ENCODE data around the gene DLL1. TPM values are rescaled to one million over a fixed set of nuclear protein-coding genes. Genes with fewer than 3 reads are reported as not detected.

The DLL1 gene
- total RNA-seq, 1 experiment from 2014 or later: 2.4 TPM

DNA sequence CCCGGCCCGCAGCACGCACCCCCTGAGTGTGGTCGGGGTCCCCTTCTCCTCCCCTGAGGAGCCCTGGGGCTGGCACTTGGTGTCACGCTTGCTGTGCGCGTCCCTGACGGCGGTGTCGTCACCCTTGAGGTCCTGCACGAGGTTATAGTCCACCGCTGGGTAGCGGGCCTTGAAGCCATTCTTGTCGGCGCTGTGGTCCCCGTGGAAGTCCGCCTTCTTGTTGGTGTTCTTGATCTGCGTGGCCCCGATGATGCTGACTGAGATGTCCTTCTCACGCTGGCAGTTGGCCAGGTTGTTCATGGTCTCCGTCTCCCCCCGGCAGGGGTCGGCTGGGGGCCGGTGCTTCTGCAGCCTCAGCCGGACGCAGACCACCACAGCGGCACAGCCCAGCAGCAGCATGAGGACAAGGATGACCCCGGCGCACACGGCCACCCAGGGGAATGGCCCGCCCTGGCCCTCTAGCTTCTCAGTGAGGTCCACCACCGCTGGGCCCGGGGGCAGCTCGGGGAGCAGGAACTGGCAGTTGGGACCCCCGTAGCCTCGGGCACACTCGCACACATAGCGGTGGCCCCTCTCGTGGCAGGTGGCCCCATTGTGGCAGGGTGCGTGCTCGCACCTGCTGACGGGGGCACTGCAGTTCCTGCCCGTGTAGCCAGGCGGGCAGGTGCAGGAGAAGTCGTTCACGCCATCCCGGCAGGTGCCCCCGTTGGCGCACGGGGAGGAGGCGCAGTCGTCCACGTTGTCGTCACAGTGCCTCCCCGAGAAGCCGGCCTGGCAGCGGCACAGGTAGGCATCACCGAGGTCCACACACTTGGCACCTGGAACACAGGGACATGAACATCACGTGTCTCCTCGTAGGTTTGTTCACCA lies 7.4 kb downstream of the DLL1 start:
- no peak for DNase-seq (ENCODE audit: low read depth)

DNA sequence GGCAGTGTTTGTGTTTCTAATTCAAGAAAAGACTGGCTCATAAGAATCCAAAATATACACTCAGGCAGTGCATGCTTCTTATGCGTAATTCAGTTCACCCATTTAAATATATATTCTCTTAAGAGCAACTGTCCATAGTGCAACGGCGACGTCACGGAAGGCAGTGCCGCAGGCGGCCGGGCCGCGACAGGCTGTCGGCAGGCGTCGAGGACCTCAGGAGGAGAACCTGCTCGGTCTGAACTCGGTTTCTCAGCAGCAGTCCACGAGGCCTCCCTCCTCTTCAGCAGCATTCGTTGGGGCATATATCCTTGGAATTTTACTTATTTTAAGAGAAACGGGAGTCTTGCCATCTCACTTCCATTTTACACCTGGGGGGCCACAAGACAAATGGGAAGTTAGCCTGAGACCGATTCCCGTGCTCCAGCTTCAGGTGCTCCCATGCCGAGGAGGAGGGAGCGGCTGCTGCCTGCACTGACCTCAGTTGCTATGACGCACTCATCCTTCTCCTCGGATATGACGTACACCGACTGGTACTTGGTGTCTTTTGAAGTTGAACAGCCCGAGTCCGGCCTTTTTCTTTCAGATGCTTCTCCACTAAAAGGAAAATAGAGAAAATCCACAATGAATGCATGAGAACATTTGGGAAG lies 8.2 kb downstream of the DLL1 start:
- DNase-seq (ENCODE audit: low read depth): no peak

DNA sequence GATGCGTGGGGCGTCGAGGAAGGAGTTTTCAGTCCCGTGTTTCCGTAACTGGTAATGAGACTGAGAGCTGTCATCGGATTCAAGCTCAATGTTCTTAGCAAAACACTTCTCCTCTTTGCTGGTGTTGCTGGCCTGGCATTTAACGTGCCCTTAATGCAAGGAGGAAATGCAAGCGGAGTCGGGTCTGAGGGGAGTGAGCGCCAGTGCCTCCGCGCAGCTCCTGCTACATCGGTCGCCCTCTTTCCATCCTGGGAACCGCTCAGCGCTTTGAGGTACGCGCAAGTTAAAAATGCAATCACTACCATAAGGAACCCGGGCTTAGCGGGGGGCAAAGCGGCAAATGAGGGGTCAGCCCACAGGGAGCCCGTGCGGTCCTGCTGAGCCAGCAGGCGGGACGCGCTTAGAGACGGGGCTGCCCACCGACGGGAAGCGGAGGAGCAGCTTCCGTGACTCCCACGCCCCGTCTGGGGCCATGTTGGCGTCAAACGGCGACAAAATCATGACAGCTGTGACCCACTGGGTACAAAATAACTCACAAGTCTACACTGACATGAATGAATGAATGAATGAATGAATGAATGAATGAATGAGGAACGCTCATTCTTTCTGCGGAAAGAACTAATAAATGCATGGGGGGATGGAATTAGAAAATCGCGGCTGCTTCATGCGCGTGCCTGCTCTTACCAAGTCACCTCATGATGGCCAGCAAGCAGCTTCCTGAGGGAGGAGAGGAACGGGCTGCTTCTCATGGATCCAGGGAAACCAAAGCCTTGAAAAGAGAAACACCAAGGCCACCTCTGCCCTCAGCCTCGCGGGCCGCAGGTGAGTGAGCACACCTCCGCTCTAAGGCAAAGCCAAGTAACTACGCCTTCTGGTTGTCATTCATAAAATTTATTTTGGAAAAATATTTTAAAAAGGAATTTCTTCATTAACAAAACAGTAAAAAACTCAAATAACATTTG lies 9.3 kb downstream of the DLL1 start:
- DNase-seq (ENCODE audit: low read depth): no peak

DNA sequence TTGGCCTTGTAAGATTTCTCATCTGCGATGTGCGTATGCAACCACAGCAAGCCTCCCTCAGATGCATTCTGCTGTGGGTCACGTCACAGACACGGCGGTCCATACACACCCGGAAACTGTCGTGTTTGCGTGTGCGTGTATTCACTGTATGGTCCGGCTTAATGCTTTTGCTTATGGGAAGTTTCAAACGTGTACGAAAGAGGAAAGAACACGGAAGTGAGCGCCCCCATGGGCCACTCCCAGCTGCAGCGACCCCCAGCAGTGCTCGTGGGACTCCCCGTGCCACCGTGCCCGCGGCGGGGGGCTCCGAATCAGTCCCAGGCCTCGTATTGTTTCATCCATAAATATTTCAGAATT lies 10.2 kb downstream of the DLL1 start:
- no peak for DNase-seq (ENCODE audit: low read depth)

DNA sequence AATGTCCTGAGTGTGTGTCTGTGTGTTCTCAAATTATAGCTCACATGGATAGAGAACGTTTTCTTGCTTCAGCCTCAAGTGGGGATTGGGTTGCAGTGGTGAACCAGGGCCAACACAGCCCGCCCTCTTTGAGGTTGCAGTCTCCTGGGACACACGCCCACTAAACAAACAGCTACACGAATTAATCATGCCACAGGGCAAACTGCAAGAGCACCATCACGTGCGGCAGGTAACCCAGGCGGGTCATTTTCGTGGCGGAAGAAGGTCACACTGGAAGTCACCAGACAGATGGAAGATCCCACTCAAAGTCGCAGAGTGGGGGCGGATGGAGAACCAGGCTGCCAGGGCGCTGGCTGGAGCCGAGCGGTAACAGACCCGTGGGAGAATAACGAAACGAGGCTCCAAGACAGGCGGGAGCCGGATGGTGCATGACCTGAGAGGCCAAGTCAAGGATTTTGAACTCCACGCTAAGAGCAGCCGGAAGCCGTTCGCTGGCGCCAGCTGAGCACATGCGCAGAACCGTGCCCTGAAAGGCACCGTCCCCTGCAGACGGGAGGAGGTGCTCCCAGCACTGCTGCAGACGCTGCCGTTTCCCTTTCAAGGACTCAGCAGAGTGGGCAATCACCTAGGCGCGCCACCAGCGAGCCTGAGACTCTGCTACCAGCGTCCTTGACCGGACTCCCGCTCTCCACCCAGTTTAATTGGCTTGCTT lies 10.7 kb downstream of the DLL1 start:
- no peak for DNase-seq (ENCODE audit: low read depth)

DNA sequence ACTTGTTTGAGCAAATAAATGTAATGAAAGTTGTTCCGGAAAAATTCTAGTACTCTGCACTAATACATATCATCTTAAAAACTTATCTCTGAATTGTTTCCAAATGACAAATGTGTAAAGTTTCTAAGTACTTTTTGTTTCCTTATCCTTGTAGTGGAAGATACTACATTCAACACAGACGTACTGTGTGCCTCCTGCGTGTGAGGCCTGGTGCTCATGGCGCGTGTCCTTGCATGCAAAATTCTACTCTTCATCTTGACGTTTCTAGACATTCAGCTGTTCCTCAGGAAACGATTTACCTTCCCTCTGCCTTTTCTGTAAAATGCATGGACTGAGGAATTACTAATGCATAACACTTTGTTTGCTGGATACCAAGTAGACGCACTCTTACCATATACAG lies 11.5 kb downstream of the DLL1 start:
- DNase-seq (ENCODE audit: low read depth): no peak

DNA sequence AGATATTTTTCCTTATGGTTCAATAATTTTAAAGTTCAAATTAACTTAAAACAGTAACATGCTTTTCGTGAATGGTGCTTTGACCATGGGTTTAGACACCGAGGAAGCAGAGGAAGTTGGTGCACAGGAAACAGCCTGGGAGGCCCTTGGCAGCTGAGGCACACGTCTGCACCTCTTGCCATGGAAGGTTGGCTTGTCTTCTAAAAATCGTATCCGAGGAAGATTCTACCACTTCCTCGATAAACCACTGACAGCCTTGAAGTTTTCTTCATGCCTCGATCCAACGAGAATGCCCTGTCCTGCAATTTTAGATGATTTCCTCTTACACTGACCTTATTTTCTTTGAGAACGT lies 12.2 kb downstream of the DLL1 start:
- DNase-seq (ENCODE audit: low read depth): no peak

DNA sequence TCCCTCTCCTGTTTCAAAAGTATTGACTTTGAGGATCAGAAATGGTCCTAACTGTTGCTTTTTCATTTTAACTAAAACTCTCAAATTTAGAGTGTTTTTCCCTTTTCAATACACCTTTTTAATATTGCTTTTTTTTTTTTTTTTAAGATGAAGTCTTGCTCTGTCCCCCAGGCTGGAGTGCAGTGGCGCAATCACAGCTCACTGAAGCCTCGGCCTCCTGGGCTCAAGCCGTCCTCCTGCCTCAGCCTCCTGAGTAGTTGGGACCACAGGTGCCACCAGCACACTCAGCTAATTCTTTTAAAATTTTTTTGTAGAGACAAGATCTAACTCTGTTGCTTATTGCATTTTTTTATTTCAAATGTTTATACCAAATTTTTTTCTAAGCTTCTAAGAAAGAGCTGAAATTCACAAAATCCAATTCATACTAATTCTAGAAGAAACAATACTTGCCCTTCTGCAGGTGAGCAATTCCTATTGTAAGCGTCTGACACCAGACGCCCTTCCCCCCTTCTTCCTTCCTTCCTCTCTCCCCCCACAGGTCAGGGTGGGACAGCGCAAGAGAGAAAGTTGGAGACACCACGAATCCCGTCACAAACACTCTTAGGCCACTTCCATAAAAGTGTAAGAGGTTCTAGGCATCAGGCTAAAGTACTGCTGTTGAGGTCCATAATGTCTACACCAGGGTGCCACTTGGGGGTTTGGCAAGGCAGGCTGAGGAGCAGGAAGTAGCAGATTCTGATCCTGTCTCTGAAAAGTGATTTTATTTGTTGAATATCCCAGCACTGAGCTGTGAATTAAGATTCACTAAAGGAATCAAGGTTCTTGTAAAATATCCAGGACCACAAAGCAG lies 12.8 kb downstream of the DLL1 start:
- DNase-seq (ENCODE audit: low read depth): no peak

DNA sequence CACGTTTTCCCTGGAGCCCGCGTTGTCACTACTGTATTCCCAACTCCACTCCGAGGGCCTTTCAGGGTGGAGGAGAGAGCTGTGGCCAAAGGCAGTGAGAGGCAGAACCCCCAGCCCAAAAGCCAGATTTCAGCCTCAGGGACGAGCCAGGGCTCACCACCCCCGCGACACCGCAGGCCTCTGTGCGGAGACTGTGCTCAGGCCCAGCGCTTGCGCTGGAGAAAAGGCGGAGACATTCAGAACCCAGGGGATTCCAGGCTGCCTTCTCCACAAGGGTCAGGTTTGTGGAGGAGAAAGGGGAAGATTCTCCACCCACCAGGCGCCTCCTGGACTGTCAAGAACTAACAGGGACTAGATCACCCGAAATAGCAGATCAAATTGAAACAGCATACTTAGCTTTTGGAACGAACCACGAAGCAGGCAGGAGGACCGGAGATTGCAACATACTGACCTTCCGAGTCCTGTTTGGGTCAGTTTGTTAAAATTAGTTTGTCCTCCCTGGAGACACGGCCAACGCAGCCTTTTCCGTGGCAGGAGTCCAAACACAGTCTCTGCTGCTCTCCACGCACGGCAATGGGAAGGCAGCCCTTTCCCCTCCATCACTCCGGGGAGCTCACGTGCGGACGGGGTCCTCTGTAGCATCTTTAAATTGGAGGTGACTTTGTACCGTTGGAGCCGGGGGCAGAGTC lies 14.4 kb downstream of the DLL1 start:
- DNase-seq (ENCODE audit: low read depth): no peak

DNA sequence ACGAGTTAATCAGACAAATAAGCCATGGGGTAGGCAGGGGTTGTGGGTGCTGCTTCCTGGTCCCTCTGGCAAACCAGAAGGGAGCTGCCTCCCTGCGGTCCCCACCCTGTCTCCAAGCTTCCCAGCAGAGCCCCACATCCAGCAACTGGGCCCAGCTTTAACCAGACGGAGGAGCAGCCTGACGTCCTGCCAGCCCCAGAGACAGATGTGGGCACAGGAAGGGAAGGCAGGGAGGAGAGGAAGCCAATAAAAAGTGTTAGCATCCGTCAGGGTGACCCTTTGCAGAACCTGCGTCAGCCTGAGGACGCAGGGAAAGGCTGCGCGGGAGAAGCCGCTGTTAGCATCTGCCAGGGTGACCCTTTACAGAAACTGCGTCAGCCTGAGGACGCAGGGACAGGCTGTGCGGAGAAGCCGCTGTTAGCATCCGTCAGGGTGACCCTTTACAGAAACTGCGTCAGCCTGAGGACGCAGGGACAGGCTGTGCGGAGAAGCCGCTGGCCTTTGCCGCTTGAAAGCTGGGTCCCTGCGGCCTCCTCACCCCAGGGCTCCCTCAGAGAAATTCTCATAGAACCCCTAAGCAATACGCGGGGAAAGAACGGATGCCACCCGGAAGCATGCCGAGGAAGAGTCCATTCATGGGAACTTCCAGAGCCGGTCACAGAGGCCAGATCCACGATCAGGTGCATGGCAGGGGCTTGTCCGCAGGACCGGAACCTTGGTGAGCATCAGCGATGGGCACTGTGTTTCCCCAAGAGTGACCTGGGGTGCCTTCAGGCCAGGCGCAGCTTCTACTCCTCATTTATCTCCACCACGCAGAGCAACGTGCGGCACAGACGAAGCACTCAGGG lies 15.9 kb downstream of the DLL1 start:
- DNase-seq (ENCODE audit: low read depth): no peak

DNA sequence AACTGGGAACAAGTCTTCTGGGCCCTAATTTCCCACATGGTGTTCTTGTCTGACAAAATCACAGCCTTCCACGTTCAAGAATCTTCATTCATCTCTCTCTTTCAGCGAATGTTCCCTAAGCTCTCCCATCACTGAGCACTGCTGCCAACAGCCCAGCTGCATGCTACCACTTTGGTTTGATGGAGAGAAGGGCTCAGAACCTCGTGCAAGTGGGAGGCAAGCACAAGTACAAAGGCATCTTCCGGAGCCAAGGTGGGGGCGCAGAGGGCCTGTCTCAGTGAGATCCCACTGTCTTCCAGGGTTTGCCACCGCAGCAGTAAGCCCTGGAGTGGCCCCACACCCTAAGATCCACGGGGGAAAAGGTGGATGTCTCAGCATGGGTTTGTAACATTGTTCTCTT lies 17.2 kb downstream of the DLL1 start:
- no peak for DNase-seq (ENCODE audit: low read depth)

DNA sequence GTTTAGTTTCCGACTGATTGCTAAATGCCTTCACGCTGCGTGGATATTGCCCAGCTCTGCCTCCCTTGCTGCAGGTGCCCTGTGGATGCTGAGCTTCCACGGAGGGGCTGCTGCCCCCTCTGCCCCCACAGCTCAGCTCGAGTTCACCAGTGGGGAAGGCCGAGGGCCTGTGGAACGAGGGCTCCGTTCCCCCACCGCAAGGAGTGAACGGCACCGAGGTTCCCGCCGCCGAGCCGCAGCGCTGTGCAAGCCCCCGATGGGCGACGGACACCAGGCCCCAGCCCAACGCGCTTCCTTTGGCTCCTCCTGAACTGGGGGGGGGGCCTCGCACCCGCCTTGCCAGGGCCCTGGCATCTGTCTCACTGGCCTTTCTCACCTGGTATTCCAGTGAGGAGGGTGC lies 17.7 kb downstream of the DLL1 start:
- no peak for DNase-seq (ENCODE audit: low read depth)

DNA sequence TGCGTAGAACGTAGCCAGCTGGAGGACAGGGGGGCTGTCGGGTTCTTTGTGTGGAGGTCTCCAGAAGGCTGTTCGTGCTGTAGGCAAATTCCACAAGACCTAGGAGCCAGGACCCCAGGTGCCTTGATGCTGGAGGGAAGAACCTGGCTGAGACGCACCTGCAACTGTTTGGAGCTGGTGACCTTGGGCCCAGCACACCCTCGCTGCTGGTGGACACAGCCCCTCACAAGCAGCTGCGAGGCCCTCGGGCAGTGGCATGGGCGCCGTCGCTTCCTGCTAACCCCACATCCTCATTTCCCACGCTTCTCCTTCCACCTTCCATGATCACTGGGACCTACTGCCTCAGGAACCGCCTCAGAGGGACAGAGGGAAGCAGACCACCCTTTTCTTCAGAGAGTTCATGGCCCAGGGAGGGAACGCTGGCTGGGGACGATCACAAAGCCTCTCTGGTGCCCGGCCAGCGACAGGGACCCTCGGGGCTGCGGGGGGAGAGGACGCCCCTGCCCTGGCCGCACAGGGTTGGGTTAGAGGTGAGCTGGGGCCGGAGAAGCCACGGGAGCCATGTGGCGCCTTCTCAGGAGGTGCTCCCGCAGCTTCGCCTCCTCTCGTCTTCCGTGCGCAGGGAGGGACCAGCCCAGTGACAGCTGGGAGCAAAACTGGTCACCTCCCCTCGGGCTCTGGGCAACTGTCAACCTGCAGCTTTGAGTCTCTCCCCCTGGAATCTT lies 18.4 kb downstream of the DLL1 start:
- DNase-seq (ENCODE audit: low read depth): no peak

DNA sequence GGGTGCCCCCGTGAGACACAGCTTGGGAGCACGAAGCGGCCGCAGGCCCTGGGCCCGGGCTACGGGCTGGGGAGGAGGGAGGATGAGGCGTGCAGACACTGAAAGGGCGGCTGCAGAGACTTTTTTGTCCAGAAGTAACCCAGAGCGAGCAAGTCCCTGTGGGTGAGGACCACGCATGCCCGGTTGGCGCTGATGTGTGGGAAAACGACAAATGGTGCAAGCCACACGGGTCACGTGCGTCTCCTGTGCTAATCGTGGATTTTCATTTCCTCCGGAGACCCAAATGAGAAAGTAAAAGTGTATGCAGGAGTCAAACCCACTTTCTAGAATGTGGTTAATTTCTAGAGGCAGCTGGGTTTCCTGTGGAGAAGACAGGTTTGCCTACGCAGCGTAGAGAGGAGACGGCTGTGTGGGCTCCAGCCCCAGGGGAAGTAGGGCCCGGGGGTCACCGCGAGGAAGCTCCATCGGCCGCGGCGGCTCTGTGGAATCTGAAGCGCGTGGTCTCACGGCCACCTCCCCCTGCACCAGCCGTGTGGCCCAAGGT lies 19.0 kb downstream of the DLL1 start:
- no peak for DNase-seq (ENCODE audit: low read depth)

DNA sequence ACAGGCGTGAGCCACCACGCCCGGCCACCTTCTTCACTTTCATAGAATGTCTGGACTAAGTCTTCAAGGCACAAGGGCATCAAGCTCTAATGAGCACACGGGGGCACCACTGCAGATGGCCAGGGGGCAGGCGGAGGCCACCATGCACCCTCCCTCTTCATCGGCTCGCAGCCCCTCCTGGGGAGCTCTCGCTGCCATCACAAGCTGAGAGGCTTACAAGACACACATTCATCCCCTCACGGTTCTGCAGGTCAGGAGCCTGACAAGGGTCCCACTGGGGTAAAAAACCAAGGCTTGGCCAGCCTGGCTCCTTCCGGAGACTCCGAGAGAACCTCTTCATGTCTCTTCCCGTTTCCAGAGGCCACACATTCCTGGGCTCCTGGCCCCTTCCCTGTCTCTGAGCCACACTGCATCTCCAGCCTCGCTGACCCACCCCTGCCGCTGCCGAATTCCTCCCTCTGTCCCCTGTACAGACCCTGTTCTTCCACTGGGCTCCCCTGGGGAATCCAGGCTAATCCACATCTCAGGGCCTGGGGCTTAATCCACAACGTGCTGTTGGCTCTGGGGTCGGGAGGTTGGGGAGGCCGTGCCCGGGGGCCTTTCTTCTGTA lies 19.8 kb downstream of the DLL1 start:
- DNase-seq (ENCODE audit: low read depth): no peak

DNA sequence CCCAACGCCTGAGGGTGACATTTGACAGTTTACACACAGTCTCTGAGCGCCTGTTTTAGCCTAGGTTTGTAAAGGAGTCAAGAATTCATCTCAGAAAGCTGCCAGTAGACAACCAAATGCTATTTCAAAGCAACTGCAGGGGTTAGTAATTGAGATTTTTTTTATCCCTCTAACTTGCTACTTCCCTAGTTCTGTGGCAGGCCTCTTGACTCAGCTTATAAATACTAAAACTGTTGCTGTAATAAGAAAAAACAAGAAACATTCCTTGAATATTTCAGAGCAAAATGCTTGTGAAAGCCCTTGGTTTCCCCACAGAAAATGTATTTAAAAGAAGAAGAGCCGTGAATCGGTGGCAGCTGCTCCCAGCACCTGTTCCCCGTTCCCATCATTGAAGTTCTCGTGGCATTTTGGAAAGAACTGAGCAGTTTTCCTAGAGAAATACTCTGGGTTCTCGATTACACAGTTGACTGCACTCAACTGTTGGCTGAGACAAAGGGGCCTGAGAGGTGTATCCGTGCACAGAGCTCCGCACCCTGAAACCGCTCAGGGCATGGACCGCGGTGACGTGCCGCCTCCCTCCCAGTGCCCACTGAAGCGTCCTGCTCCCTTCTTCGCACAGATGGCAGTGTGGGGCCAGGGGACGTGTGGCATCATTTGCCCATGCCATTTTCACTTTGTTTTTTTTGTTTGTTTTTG lies 20.9 kb downstream of the DLL1 start:
- no peak for DNase-seq (ENCODE audit: low read depth)

DNA sequence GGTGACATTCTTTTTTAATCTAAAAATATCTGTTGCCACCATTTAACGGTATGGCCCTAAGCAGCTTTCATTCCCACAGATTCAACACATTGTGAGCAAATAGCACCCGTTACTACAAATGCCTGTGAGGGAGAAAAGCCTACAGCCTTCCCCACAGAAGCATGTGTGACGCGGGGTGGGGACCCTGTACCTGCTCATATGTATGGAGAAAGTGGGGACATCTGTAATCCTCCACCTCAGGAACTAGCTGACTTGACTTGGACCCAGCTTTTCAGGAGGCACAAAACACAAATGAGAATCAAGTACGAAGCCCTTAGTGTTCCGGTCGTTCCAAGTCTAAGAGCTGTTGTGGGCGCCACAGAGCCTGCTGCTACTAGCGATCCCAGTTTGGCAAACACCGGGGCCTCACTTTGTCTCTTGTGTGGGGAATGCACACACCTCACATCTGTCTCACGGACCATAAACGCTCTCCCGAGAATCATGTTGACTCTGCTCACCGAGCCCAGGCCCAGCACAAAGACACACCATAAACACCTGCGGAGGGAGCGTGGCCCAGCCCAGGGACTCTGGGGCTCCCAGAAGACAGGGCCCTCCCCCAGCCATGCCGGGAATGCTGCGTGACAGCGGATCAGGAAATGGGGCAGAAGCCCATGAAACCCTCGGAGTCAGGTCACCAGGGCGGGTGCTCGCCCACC lies 21.6 kb downstream of the DLL1 start:
- DNase-seq (ENCODE audit: low read depth): no peak

Data from RPMI7951 (cell line).